Coronary artery (tissue), 2 donors: ENCODE data around the gene STARD5.

Source experiments
- DNase-seq: peaks from one replicate; pipeline ENCODE4 v3.0.0-alpha.2; 2017; ENCODE audit warnings: low spot score
- H3K27ac ChIP-seq, 2 donors: fragments of 200-600 bp; sonication (generic); one replicate each; pipeline ENCODE4 v1.5.1; 2016 to 2019
- H3K4me3 ChIP-seq: fragments of 200-600 bp; sonication (generic); 2 replicates; pipeline ENCODE4 v1.5.1; 2016; ENCODE audit warnings: mild to moderate bottlenecking, moderate library complexity
- CTCF ChIP-seq: fragments of 200-600 bp; sonication (generic); IDR thresholded peaks from one replicate; pipeline ENCODE4 v1.5.1; 2019; ENCODE audit warnings: antibody characterized with exemption

STARD5 gene

GRCh38 chr15:81271761-81272644 is 51.9 kb downstream of the STARD5 start:
- no peak for TF ChIP-seq CTCF
- no peak for DNase-seq
- Histone ChIP-seq H3K4me3 (no peak overlapping the region), H3K27ac (no peak overlapping the region)

GRCh38 chr15:81270781-81271491 is 53.0 kb downstream of the STARD5 start:
- H3K27ac ChIP-seq, result no peak overlapping the region
- no peak for DNase-seq
- TF ChIP-seq CTCF, result no peak
- H3K4me3 ChIP-seq, result no peak overlapping the region

- no peak for TF ChIP-seq CTCF
- H3K27ac ChIP-seq, result no peak overlapping the region
- no peak for DNase-seq
- H3K4me3 ChIP-seq, result no peak overlapping the region
Observed at GRCh38 chr15:81270188-81270587, 53.8 kb downstream of the STARD5 start.

- DNase-seq, result no peak
- TF ChIP-seq CTCF, result no peak
- Histone ChIP-seq H3K27ac (no peak overlapping the region), H3K4me3 (no peak overlapping the region)
Observed at GRCh38 chr15:81268881-81269601, 54.9 kb downstream of the STARD5 start.

GRCh38 chr15:81268340-81268739 is 55.6 kb downstream of the STARD5 start:
- H3K27ac ChIP-seq, result no peak overlapping the region
- no peak for DNase-seq
- TF ChIP-seq CTCF, result no peak
- no peak overlapping the region for H3K4me3 ChIP-seq

GRCh38 chr15:81265944-81266775 is 57.8 kb downstream of the STARD5 start:
- H3K27ac ChIP-seq, result no peak overlapping the region
- TF ChIP-seq CTCF, result peak; percentile 69
- no peak for DNase-seq
- peak overlapping the region; percentile 44 for H3K4me3 ChIP-seq
